Activated CD4-positive, alpha-beta T cell treated with anti-CD3 and anti-CD28 coated beads, Interleukin-2, amount 50 U/mL, for 24 hours (primary cell): ENCODE measurements around the gene WBP2.

ENCODE experiments used
- DNase-seq, 2 donors: peaks; one replicate each; pipeline ENCODE4 v3.0.0-alpha.2; 2020; ENCODE audit warnings: low read depth in 1 of 2, low spot score in 1 of 2

WBP2 gene

DNA sequence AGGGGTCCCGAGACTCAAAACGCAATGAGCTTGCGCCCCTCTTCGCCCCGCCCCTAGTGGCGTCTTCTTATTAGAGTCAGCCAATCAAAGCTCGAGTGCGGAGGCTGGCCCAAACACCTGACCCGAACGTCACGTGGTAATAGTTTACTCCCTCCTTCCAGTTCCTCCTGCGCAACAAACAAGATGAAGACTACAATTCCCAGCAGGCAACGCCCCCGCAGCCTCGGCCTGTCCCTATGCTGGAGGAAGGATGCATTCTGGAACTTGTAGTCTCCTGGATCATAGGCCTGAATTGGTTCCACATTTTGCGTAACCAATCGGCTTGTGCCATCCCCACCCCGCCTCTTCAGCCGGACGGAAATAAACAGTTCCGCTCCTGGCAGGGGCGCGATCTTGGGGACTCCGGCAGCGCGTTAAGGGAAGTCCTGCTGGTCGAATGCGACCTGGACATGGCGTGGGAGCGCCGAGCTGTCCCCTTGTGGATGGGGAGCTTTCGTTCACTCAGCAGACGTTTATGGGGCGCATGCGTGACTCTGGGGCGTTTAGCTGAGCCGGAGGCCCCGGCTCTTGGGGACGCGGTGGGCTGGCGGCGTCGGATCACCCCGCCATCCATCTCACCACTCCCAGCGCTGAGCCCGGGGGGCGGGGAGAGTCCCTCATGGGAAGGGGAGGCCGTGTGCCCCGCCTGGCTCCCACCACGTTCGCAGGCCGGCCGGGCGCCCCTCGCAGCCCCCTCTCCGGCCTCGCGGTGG is at the start of gene WBP2:
Gene WBP2 (minus strand): TSS at position 26 of the 752 bp plus-strand sequence. CDS start 38 bp downstream, outside the sequence.
- DNase-seq, result peak; percentile 91 to 98

DNA sequence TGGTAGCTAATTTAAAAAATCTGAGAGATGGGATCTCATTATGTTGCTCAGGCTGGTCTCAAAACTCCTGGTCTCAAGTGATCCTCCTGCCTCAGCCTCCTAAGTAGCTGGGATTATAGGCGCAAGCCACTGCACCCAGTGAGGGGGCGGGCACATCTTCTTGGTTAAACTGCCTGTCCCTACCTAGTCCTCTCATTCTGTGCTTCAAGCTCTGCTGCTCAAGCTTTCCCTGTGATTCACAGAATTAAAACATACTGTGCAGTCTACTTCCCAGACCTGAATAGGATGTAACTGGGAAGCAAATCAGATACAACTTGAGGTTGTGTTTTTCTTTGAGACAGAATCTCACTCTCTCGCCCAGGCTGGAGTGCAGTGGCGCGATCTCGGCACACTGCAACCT is 47.3 kb upstream of the WBP2 start:
- no peak for DNase-seq

DNA sequence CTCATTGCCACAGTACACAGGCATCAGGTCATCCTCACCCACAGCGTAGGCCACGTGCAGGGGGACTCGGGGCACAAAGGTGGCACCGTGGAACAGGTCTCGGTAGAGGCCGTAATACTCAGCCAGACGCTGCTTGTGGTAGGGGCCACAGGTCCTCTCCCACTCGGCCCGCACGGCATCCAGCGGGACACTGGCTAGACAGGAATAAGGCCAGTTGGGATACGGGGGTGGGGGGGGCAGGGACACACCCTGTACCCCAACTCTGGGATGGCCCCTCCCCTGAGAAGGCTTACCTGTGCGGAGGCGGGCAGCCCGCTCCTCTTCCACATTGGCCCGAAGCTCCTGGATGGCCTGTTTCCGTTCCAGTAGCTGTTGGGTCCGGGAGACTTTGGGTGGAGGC is 46.6 kb upstream of the WBP2 start:
- DNase-seq, result no peak

DNA sequence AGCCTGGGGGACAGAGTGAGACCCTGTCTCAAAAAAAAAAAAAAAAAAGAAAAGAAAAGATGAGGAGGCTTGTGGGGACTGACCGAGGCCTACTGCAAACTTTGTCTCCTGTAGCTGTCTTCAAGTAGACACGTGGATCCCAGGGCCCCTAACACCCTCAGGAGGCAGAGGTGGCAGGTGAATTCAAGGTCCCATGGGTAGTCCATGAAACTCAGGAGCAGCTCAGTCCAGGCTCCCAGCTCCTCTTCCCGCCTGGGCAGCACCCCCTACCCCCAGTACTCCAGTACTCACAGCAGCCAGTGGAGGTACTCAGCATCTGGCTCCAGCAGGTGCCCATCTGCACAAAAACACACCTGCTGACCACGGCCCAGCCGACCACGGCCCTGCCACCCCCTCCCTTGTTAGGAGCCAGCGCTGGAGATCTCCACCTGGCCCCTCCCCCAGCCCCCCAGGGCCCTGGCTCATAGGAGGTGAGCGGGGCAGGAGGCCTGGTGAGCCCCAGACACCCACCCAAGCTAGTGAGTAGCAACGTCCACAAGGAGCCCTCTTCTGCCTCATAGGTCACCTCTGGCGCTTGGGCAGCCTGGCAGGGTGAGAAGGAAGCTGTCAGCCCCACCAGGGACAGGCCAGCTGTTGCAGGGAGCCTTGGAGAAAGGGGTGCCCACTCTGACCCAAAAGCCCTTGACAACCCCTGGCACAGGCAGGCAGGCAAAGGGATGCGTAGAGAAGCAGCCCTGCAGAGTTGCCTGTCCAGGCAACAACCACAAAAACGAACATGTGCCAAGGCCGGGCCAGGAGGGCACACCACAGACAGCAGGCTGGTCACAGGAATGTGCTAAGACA is 45.8 kb upstream of the WBP2 start:
- no peak for DNase-seq

DNA sequence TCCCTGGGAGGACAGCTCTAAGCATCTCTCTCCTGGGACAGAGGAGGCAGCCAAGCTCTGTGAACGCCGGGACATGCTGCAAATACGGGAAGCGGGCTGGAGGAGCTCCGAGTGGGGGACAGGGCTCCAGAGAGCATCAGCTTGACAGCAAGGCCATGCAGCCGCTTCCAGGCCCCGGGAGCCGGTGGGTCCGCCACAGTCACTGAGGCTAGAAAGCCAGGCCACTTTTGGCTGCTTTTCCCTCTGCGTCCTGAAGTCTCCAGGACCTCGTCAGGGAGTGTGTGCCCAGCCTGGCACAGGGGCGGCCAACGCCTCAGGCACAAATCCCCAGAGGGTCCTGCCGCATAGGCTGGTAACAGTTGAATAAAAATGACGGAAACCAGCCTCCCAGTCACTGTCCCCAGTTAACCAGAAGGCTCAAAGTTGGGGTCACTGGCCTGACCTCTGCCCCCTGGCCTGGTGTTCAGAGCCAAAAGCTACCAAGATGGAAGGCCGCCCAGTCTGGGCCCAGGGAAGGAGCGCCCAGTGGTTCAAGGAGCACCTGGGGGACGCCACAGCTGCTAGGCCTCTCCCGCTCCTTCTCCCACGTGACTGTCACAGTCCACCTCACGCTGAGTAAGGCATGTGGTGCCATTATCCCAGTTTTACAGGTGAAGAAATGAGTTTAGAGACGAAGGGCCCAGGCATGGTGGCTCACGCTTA is 44.8 kb upstream of the WBP2 start:
- no peak for DNase-seq

DNA sequence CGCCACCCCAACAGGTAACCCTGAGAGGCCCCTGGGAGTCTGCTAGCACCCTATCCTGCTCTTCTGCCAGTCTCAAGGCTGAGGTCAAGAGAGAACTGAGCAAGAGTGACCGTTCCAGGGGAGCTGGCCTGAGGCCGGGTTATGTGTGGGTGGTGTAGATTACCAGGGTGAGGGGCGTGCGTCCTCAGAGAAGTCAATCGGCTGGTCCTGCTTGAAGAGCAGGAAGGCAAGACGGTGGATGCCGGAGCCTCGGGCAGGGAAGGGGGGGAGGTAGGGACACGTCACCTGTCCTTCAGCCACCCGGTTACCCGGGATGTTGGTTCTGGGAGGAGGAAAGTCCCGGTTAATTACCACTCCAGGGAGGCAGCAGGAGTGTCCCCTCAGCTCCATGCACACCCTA is 44.2 kb upstream of the WBP2 start:
- DNase-seq, result no peak

DNA sequence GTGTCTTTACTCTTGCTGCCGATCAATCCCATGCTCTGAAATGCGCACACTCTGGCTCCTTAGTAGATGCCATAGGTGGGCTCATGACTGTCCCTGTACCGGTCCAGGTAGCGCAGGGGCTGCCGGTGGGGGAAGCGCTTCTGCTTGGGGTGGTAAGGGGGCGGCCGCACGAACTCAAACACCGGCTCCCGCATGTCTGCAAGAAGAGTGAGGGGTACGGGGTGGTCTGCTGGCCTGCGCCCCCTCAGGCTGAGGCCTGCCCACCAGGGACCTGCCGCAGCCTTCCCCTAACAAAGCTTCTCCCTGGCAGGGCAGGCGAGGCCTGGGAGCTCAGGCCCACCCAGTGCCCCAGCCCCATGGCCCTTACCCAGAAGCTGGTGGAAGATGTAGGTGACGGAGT is 43.7 kb upstream of the WBP2 start:
- DNase-seq, result no peak

DNA sequence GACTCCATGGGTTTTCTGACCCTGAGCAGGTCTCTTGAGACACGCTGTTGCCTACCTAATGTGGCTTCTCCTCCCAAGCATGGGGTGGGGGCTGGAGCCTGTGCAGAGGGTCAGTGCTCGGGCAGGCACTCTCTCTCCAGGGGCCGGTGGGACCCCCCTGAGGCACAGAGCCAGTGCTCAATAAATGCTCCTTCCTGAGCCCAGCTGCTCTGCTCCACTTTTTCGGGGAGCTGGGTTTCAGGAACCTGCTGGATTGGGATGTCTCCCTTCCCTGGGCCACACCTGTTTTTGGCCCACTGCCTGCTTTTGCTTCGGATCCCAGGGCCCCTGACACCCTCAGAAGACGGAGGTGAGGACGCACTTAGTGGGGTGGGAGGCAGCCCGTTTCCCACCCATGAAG is 42.9 kb upstream of the WBP2 start:
- no peak for DNase-seq

DNA sequence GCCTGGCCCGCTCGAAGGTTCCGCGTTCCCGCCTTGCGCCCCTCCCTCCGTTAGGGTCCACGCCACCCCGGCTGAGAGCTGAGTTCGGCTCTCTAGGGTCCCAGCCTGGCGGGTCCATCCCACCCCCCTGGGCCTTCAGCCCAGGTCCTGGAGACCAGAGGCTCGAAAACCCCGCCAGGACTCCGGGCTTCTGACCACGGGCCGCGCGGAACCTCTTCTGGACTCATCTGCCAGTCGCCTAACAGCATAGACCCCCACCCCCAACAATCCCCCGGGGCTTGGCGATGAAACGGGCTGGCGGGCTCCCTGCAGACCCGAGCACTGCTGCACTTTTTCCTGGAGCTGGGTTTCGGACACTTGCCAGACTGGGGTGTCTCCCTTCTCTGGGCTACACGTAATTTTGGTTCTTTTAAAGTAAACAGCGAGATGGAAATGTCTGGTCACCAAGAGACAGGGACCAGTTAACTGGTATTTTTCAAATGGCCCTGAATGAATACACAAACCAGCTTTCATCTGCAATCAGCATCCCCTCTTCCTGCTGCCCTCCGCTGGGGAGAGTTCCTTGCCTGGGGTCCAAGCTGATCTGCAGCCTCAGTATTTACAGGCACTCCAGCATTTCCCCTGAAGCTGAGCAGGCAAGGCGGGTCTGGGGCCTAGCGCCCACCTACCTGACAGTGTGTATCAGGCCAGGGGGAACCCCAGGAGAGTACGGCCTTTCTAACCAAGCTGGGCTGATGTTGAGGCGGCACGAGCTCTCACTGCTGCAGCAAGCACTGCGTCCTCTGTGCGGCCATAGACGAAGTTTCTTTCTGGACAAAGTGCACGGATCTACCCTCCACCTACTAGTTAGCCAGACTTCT is 42.3 kb upstream of the WBP2 start:
- no peak for DNase-seq

DNA sequence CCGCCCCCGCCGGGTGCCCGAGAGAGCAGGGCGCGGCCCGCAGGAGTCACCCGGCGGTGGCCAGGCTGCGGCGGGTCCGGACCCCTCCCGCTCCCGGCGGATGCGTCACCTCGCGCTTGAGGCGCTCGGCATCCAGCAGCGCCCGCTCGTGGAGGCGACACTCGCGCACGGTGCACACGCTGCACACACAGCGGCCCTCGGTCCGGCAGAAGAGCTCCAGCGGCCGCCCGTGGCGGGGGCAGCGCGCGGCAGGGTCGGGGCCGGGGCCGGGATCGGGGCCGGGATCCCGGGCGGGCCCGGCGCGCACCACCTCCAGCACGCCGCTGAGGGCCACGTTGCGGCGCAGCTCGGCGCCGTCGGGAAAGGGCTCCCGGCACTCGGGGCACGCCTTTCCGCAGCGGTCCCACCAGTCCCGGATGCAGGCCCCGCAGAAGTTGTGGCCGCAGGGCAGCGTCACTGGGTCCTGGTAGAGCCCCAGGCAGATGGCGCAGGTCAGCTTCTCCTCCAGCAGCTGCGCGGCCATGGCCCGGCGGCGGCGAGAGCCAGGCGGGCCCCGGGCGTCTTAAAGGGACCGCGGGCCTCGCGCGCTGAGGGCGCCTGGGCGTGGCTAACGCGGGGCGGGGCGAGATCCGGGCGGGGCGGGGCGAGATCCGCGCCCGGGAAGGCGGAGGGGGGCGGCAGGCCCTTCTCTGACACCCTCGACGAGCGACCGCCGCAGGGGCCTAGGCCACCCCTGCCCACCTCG is 41.5 kb upstream of the WBP2 start, which contains the start of gene TRIM65:
Gene TRIM65 (minus strand): TSS at position 537 of the 745 bp plus-strand sequence. CDS start 14 bp downstream, at position 523.
- peak; percentile 66 to 68 for DNase-seq

DNA sequence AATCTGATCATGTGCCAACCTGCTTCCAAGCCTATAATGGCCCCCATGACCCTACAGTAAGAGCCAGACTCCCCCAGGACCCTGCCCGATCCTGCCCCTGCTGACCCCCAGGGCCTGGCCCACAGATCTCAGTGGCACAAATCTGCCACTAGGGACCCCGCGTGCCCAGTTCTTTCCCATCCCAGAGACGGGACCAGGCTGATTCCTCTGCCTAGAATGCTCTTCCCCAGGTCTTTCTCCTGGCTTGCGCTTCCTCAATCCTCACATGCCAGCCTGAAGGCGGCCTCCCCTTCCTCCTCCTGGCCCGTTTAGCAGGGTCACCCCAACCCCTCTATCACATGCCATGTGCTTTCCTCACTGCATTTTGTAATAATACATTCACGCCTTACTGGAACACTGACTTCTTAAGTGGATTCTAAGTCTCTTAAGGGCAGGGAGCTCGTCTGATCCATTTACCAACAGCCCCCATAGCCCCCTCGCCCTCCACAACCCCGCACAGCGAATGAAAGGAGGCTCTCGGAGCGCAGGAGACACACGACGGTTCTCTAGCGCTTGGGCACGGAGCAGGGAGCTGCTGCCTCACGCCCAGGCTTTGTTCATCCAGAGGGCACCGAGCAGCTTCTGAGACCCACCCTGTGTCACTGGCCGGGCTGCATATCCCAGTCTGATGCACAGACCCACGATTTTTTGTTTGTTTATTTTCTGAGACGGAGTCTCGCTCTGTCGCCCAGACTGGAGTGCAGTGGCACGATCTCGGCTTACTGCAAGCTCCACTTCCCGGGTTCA is 40.4 kb upstream of the WBP2 start:
- no peak for DNase-seq

DNA sequence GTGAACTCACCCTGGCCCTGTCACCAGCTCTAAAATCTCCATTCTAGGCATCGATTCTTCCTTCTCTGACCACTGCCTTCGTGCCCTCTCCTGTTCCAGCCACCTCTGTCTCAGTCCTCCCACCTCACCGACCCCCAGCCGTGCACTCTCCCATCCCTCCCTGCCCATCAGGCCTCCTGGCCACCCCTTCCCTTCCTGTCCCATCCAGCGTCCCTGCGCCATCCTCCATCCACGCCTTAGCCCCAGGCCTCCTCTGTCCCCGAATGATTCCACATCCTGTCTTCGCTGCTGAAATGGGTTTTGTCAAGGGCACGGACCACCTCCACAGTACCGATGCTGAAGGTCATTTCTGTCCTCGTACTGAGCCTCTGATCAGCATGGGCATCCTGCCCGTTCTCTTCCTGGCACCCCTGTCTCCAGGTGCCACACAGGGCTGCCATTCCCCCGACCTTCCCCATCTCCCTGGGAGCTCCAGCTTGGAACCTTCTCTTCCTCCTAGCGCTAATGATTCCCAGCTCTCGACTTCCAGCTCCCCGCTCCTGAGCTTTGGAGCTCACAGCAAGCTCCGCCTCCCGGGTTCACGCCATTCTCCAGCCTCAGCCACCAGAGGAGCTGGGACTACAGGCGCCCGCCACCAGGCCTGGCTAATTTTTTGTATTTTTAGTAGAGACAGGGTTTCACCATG is 39.1 kb upstream of the WBP2 start:
- DNase-seq, result no peak

DNA sequence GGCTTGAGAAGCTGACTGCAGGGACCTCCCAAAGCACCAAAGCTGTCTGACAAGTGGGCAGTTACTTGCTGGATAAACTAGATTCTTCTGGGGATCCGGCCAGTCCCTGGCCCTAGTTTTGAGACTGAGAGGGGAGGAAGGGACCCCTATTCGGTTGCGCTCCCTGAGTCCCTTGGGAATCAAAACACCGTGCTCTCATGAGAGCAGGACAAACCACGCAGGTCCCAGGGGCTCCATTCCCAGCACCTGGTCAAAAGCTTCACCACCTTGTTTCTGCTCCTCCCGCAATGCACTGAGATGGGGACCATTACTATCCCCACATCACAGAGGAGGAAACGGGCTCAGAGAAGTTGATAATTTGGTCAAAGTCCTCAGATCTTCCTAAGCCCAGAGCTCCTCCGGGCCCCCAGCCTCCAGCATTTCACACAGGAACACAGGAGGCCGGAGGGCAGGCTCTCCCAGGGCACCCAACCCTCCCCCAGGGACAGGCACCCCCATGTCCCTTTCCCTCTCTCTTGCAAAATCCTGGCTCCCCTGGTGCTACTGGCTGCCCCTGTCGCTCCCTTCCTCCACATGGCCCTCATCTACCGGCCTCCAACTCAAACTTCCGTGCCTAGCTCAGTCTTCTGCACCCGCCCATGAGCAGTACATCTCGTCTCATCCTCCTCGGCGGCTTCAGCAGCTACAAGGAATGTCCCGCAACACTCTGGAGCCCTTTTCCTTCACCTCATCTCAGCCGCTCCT is 38.3 kb upstream of the WBP2 start:
- DNase-seq, result no peak

DNA sequence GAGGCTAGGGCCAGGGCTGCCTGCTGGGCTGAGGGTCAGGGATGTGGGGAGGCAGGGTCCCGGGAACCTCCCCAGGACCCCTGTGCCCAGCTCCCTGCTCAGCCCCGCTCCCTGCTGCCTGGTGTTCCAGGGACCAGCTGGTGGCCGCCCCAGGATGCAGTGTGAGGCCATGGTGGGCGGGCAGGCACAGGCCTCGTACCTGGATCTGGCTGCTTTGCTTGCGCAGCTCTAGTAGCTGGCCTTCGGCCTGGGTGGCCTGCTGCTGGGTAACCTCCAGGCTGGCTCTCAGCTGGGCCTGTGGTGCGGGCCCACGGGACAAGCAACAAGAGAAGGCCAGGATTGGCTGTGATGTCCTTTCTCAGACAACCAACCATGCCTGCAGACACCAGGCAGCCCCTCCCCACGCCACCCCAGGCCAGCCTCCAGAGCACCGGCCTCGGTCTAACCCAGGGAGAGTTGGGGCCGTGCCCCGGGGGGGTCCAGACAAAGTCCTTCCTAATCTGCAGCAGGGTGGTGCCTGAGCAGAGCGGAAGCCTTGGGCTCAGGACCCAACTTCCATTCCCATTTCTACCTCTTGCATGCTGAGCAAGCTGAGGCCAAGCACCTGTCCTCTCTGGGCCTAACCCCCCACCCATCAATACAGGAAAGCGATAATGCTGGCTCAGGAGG is 37.6 kb upstream of the WBP2 start:
- DNase-seq, result no peak

DNA sequence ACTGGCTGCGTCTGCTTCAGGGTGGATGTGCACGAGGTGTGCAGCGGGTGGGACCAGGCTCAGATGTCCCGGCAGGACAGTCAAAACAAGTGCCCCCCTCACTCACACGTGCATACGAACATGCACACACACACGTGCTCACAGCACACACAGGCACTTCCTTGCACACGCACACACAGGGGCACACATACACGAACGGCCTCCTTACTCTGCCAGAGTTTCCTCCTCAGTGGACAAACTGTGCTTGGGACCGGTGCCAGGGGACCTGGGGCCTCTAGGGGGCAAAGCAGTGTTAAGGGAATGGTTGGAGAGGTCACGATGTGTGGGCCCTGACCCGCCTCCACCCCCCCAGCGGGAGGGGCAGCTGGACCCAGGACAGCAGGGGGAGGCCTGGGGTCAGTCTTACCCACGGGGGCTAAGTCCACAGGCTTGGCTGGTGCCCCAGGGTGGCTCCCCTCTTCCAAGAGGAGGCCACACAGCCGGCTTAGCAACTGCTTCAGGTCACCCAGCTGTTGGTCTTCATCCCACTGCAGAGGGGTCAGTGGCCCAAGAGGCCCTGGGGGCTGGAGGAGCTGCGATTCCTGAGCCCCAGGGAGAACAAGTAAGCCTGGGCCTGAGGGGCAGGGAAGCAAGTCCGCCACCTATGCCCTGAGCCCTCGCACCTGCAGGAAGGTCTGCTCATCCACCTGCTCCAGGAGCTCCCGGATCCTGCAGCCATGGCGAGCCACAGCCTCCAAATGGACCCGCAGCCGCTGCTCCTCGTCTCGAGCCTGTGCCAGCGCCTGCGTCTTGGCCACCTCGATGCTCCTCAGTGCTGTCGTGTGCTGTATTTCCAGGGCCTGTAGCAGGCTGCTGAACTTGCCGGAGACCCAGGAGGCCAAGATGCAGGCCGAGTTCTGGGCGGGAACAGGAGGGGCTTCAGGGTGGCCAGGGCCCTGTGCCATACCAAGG is 36.7 kb upstream of the WBP2 start:
- DNase-seq, result no peak

DNA sequence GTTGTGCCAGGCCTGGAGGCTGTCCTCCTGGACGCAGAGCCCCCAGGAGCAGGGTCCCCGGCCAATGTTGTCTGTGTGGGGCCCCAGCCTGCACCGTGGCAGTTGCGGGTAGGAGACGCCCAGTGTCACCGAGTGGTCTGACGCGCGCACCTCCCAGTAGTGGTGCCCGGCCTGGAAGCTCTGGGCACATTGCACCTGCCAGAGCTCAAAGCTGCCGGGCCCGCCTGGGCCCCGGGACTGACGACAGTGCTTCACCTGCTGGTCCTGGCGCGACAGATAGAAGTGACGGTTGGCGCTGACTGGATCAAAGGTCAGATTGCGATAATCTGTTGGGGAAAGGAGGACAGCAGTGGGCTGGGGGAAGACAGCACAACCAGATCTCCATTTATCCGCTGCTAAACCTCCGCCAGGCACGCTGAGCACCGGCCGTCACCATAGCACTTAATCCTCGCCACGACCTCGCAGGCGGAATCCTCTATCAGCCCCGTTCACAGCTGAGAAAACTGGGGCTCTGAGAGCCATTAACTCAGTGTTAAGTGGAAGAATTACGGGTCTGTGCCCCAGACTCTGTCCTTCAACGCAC is 36.0 kb upstream of the WBP2 start:
- DNase-seq, result no peak
